GM19025 (cell line): ENCODE results near the gene TNFSF13B.
"Not testable (repeated sequence)": the region's sequence is repeated elsewhere in the genome, so short reads cannot be mapped to it uniquely, and the experiment has no call there.

Experiments
- ATAC-seq: cut with Tn5 transposase; IDR thresholded peaks from one replicate; pipeline ENCODE4 v1.9.1; 2021; ENCODE audit warnings: mild to moderate bottlenecking, low read depth, moderate library complexity; ENCODE audit not compliant: unreplicated experiment

Gene TNFSF13B

DNA sequence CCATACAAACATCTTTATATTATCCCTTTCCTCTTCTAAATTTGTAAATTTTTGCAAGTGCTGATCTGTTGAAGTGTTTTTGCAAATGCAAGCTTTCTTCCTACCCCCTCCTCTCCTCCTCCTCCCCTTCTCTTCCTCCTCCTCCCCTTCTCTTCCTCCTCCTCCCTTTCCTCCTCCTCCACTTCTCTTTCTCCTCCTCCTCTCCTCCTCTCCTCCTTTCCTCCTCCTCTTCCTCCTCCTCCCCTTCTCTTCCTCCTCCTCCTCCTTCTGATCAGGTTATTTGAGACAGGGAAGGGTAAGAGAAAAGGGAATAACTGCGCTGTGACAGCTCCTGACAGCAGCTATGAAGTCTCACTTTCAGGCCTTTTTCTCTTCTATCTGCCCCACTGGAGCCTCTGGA is 8.9 kb downstream of the TNFSF13B start:
- no peak for ATAC-seq

DNA sequence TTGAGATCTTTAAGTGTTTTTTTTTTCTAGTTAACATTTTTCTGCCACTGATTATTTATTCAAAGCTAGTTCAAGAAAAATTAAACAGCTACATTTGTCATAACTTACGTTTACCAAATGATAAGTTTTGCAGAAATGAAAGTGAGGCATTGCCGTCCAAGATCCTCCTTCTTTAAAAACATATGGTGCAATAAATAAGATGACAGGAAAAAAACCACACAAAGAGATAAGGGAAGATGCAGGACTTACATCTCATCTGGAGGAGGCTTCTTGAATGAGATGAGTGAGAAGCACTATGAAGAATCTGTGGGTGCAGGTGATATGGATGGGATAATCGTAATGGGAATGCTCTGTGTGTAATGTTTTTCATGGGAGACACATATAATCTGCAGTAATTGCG is 12.4 kb downstream of the TNFSF13B start:
- ATAC-seq, result no peak

DNA sequence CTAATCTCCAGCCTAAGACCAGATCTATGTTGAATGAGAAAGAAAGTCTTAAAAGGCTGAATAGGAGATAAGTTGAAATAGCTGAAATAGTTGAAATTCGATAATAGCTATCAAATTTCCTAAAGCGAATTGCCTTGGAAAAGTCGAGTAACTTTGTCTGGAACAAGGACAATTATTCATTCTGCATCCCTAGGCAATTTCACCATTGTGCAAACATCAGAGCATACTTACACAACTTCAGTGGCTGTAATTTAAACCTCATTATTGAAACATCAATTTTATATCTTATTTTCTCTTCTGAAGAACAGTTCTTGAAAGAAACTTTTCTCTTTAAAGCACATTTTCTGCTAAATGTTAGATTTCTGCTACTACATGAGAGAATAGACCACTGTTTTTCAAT is 13.6 kb downstream of the TNFSF13B start:
- ATAC-seq, result no peak

DNA sequence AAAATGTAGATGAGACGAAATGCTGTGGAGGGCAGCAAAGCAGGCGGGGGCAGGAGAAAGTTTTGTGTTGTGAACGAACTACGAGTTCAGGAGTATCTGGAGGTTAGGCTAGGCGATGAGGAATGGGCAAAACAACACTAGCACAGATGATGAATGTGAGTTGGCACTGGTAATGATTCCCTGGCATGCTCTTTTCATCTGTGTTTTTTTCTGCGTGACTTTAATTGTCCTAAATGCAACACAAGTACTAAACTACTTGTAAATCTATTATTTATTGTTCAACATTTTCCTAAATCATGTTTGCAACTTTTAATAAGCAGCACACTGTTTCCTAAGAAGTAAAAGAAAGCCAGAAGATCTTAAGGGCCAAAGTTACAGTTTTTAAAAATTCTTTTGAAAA is 19.2 kb downstream of the TNFSF13B start:
- ATAC-seq, result no peak

DNA sequence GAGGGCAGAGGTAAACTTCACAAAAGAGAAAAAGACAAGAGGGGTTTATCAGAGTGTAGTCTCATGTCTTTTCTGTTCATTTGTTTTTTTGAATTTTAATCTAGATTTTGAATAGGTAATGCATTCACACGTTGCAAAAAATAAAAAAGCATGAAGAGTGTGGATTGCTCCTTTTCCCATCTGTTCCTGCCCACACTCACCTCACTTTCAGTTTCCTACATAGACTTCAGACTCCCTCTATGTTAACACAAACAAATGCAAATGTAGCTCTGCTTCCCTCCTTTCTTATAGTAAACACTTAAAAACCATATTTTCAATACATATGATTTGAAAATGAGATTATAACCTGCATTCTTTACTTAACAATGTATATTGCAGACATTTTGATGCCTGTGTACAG is 20.3 kb downstream of the TNFSF13B start:
- no peak for ATAC-seq

DNA sequence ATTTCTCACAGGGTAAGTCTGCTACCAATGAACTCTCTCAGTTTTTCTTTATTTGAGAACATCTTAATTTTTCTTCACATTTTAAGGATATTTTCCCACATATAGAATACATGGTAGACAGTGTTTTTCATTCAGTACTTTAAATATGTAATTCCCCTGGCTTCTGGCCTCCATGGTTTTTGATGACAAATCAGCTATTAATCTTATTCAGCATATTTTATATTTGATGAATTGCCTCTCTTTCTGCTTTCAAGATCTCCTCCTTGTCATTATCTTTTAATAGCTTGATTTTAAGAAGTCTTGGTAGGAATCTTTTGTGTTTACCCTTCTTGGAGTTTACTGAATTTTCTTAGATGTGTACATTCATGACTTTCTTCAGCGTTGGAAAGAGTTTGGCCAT is 27.6 kb downstream of the TNFSF13B start:
- no peak for ATAC-seq

DNA sequence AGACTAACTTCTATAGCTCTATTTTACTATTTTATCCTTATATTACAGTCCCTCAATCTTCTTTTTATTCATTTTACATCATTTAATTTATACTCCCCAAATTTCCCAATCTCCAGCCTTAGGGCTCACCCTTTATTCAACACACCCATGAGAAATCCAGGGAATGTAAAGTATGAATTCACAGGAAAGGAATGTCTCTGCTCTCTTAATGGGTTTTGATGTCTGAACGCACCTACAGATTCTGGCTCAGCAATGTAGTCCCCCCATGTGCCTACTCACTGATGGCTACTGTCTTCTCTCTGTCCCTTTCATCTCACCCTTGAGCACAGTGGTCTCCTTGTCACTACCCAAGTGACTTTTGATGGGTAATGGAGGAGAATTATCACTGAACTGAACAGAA is 32.8 kb downstream of the TNFSF13B start:
- ATAC-seq, result no peak

DNA sequence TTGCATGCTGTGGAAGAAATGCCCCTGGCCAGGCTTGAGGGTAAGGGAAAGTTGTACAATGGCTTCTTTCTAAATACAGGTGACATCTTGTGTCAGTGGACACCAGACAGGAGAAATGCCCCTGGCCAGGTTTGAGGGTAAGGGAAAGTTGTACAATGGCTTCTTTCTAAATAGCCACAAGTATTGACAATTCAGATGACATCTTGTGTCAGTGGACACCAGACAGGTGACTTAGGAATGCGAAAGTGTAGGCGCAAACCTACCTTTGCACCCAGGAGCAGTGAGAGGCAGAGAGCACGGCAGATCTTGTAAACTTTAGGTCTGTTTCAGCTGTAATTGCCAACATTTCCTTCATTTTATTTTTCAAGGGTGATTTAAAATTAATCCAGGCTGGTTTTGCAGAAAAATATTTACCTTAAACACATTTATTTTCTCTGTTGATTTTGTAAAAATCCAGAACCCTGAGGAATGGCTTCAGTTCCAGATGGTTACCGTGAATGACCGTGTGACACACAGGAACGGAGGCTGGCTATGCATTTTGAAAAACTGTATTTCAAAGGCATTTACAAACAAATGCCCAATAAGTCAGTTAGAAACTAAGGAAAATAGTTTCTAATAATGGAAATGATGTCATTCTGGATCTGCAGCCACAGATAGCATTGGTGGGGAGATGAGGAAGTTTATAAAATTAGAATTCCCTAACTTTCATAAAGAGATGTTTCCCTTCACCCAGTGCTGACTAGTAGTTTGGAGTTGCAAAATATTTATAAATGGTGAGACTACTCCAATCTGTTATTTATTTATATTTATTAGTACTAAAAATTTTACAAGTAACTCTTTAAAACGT is 34.9 kb downstream of the TNFSF13B start:
- no peak for ATAC-seq

DNA sequence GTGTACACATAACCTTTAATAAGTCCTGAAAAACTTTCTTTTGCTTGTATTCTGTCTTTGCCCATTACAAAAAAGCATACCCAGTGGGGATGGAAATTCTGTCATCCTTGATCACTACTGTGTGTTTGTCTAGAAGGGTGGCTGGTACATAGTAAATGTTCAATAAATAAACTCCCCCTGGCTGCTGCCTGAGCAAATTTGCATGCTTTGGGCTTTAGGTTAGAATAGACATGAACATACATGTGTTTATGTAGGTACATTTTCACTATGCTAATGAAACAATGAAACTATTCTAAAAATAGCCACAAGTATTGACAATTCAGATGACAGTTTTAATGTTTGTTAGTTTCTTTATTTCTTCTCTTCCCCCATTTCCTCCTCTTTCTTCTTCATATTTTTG is 36.1 kb downstream of the TNFSF13B start:
- ATAC-seq, result peak; percentile 49

DNA sequence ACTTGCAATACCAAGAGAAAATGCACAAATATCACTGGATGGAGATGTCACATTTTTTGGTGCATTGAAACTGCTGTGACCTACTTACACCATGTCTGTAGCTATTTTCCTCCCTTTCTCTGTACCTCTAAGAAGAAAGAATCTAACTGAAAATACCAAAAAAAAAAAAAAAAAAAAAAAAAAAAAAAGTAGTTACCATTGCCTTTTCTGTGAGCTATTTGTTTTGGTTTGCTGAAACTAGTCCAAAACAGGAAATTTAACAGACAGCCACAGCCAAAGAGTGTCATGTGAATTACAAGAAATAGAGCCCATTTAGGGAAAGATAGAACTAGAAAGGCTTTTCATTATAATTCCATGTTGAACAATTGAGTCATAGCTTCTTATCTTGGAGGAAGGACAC is 37.3 kb downstream of the TNFSF13B start:
- ATAC-seq, result no peak

DNA sequence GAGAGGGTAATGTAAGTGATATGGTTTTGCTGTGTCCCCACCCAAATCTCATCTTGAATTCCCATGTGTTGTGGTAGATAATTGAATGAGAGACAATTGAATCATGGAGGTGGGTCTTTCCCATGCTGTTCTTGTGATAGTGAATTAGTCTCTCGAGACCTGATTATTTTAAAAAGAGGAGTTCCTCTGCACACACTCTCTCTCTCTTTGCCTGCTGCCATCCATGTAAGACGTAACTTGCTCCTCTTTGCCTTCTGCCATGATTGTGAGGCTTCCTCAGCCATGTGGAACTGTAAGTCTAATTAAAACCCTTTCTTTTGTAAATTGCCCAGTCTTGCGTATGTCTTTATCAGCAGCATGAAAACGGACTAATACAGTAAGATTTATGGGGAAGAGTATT is 42.1 kb downstream of the TNFSF13B start:
- ATAC-seq, result not testable (repeated sequence)

DNA sequence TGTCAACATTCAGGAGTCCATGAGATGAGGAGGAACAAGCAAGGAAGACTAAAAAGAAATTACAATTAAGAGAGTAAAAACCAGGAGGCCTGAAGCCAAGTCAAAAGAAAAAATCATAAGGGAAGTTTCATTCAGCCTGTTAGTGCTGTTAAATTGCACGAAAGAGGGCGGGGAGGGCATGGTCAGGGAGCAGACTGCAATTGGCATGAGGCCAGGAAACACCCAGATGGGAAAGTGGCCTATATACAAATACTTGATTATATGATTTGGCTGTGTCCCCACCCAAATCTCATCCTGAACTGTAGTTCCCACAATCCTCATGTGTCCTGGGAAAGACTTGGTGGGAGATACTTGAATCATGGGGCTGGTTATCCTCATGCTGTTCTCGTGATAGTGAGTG is 43.9 kb downstream of the TNFSF13B start:
- ATAC-seq, result no peak

DNA sequence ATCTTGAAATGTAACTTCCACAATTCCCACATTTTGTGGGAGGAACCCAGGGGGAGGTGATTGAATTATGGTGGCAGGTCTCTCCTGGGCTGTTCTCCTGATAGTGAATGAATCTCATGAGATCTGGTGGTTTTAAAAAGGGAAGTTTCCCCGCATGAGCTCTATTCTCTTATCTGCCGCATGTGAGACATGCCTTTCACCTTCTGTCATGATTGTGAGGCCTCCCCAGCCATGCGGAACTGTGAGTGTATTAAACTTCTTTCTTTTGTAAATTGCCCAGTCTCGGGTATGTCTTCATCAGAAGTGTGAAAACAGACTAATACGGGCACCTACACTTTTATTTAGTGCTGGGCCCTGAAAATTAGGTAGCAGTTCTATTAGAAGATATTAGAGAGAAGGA is 45.8 kb downstream of the TNFSF13B start:
- ATAC-seq, result peak; percentile 66

DNA sequence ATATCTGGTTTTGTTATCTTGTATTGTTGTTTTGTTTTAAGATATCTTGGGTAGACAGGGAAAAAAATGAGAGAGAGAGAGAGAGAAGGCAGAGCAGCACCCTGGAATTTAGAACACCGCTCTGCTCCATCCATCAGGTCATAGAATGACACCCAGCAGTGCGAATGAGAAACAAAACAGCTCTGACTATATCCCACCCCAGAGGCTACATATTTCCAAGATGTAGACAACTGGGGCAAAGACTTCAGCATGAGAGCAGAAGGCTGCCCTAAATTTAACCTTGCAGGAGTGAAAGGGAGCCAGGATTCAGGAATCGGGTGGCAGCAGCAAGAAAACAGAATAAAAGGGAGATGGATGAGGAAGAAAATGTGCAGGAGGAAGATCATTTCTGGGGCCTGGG is 46.5 kb downstream of the TNFSF13B start:
- ATAC-seq, result no peak

DNA sequence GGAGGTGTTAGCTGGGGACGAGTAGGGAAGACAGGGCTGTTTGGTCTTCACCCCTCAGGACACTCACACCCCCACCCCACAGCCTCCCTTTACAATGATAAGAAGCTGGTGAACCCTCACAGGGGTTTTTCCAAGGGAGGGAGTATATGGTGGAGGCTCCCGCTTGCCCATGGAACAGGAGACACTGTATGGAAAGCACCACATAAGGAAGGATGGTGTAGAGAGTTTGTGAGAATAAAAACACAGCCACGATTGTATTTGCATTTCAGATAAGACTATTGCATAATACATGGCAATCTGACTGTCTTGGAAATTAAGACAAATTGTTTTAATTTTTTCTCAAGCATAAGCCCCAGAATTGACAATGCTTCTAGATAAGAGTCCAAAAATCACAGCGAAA is 46.9 kb downstream of the TNFSF13B start:
- ATAC-seq, result no peak

DNA sequence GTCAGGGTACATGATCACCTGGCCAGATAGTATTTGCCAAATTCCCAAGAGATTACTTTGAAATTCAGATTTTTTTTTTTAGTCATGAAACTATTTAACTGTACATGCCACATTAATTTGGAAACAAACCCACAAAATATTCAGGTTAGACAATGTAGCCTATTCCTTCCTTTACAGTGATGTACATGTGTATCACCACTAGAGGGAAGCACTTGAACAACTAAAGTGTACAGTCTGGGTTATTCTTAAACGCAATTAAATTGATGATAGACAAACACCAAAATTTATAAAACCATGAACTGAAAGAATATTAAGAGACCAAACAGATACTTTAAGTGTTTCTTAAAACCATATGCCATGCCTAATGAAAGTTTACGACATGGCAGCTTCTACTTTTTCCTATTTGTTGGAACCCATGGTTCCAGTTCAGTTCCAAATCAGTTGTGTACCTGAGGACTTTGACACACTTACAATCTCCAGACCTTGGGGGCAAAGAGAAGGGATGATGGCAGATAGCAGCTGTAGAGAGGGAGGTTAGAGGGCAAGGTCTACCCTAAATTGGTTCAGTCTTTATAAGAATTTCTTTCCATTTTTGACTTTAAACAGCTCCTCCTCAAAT is 52.8 kb downstream of the TNFSF13B start:
- peak; percentile 62 for ATAC-seq

DNA sequence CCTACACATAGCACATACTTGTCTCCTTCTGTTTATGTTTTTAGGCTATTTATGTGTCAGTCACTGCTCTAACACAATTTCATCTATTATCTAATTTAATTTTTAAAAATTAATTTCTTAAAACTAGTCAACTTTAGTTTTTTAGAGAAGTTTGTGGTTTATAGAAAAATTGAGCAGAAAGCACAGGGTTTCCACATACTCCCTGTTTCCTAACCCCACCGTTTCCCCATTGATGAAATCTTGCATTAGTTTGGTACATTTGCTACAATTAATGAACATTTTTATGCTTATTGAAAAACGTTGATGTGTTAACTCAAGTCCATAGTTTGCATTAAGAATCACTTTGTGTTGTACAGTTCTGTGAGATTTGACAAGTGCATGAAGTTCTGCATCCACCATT is 53.5 kb downstream of the TNFSF13B start:
- no peak for ATAC-seq

DNA sequence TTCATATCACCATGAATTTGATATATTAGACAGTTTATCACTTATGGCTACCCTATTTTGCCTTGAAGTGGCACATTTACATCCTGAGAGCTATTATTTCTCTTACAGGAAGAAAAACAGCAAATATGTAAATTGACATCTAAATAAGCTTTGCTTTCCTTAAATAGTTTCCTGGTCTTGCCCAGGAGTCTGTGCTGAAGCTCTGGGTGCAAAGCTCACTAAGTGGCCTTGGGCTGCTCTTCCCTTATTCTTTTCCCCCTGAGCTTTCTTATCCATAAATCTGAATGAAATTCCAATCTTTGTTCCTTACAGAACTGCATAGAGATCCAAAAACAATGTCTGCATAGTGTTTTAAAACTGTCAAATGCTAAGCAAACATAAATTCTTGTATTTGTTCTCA is 56.3 kb downstream of the TNFSF13B start:
- no peak for ATAC-seq

DNA sequence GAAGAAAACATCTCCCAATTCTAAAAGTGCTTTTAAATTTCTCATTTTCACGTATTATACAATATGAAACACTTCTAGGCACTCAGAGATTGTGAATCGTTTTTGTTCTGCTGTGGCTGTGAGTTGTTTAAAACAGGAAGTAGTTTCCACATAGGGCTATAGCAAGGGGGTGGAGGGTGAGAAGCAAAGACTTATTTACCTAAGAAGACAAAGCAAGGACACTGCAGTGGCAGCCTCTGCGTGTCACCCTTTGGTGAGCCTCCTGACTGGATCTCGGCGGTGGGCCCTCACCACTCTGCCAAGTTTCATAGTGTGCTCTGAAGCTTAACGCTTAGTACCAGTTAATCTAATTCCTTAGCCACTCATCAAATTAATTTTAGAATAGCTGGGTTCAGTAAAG is 56.8 kb downstream of the TNFSF13B start:
- ATAC-seq, result peak; percentile 76

DNA sequence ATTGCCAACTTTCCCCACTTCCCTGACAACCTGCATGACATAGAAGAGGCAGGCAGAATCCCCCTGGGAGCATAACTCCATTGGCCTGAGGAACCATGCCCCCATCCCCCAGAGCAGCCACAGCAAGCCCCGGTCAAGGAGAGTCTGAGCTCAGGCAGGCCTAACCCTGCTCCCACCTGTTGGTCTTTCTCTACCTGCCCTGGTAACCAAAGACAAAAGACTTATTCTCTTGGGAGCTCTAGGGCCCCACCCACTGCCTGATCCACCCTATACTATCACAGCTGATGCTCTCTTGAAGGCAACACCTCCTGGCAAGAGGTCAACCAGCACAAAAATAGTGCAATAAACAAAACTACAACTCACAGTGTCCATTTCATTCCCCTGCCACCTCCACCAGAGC is 59.3 kb downstream of the TNFSF13B start:
- ATAC-seq, result no peak

DNA sequence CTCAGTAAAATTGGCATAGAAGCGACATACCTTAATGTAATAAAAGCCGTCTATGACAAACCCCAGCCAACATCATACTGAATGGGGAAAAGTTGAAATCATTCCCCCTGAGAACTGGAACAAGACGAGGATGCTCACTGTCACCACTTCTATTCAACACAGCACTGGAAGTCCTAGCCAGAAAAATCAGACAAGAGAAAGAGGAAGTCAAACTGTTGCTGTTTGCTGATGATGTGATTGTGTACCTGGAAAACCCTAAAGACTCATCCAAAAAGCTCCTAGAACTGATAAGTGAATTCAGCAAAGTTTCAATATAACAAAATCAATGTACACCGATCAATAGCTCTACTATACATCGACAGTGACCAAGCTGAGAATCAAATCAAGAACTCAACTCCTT is 63.3 kb downstream of the TNFSF13B start:
- no peak for ATAC-seq
